Measurements from ENCODE around the gene ARPC1B. TPM values are rescaled to one million over a fixed set of nuclear protein-coding genes. Genes with fewer than 3 reads are reported as not detected.
A peak's percentile ranks its signal among the peaks of the same experiment; 100 is the strongest.

ARPC1B gene
- total and polyA plus RNA-seq, 2 of the 8 experiments (the other 6 are each of a cell fraction or from before 2014, with no cell fraction given) = 64.5 to 115 TPM

DNA sequence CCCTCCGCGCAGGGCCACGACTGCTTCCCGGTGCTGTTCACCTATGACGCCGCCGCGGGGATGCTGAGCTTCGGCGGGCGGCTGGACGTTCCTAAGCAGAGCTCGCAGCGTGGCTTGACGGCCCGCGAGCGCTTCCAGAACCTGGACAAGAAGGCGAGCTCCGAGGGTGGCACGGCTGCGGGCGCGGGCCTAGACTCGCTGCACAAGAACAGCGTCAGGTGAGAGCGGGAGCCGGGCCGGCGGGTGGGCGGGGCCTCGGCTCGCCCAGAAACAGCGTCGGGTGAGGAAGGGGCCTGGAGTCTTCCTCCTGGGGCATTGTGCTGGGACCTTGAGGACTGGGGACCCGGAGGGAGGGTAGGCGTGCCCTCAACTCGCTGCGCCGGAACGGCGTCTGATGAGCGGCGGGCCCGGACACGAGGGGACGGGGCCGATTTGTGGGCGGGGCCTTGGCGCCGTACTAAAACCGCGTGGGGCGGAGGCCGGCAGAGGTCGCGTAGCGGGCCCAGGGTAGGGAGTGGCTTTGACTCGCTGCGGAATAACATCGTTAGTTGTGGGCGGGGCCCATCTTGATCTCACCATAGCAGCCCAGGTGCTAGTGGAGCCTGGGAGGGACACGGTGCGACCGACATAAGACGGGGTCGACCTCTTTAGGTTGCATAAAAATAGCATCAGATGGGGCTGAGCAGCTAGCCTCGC lies 18.3 kb downstream of the ARPC1B start:
- Histone ChIP-seq H3K27ac (ENCODE audit: low read depth, low read length) (peak overlapping the region; percentile 78), H2BK20ac (ENCODE audit: low read length) (no peak overlapping the region), H3K79me1 (ENCODE audit: low read depth, low read length) (no peaks in the 10 kb centered on the region), H2BK5ac (ENCODE audit: low read depth, low read length) (peak overlapping the region; percentile 90), H2BK15ac (ENCODE audit: low read length) (no peak overlapping the region), H3K4me3 (ENCODE audit: extremely low read depth in 1 of 4, insufficient read depth in 2 of 4, low read depth in 3 of 4, low read length in 4 of 4) (peak overlapping the region; percentile 31 to 70 (median 62)), H2AFZ (ENCODE audit: low read length) (peak overlapping the region; percentile 18; the same call in 1 of the 2 replicates), H4K5ac (ENCODE audit: insufficient read length, low read depth, low read length) (peak overlapping the region; percentile 6), H3K23me2 (ENCODE audit: low read depth, low read length) (peaks cover 4% of the 10 kb centered on the region; the same call in 1 of the 2 replicates), H3K79me2 (ENCODE audit: control insufficient read depth in 1 of 2, insufficient read depth in 2 of 2, low read length in 2 of 2) (no peaks in the 10 kb centered on the region), H3K4ac (replicated peaks; ENCODE audit: insufficient read length, low read depth, low read length) (peak overlapping the region; percentile 41), H3K9ac (replicated peaks in 1 of 4; ENCODE audit: extremely low read depth in 1 of 4, low read depth in 3 of 4, low read length in 3 of 4) (peak overlapping the region in 2 of 4 experiments; percentile 61 to 62; a peak in 4 of 7 replicates), H2AK5ac (ENCODE audit: low read depth, low read length) (no peak overlapping the region), H3K18ac (ENCODE audit: extremely low read depth, low read length) (peak overlapping the region; percentile 85), H3K56ac (replicated peaks; ENCODE audit: insufficient read length, low read depth, low read length) (peak overlapping the region; percentile 82), H3K9me3 (ENCODE audit: insufficient read depth in 2 of 2, low read depth in 1 of 2, low read length in 1 of 2) (no peaks in the 10 kb centered on the region), H3K36me3 (ENCODE audit: control insufficient read depth in 2 of 4, insufficient read depth in 4 of 4, low read length in 3 of 4) (peaks cover 11 to 55% (median 28%) of the 10 kb centered on the region in 4 experiments), H2BK120ac (replicated peaks; ENCODE audit: low read depth, low read length) (no peak overlapping the region), H4K91ac (replicated peaks; ENCODE audit: insufficient read length, low read length) (peak overlapping the region; percentile 83), H3K4me2 (ENCODE audit: insufficient read depth in 1 of 2, low read depth in 2 of 2, low read length in 2 of 2) (peak overlapping the region; percentile 55 to 84), H2BK12ac (ENCODE audit: low read depth, low read length) (0 out of 2 replicates have a peak overlapping the region, but pooled peaks have one; percentile 27), H4K20me1 (replicated peaks in 1 of 2; ENCODE audit: control insufficient read depth in 1 of 2, insufficient read depth in 2 of 2, low read length in 2 of 2) (peaks cover 8 to 13% of the 10 kb centered on the region in 2 experiments), H4K8ac (ENCODE audit: extremely low read depth, insufficient read depth, low read length) (peak overlapping the region; percentile 81), H3K14ac (ENCODE audit: insufficient read length) (no peak overlapping the region), H3K4me1 (replicated peaks in 1 of 4; ENCODE audit: control insufficient read depth in 3 of 4, insufficient read depth in 4 of 4, low read length in 3 of 4) (peaks cover 2 to 12% (median 5%) of the 10 kb centered on the region in 4 experiments; a peak in 6 of 7 replicates), H3K27me3 (replicated peaks in 1 of 4; ENCODE audit: control insufficient read depth in 3 of 4, extremely low read depth in 1 of 4, insufficient read depth in 3 of 4, low read length in 3 of 4) (no peaks in the 10 kb centered on the region), H3K23ac (ENCODE audit: insufficient read length) (no peak overlapping the region)
- ChIA-PET POLR2A (ENCODE audit: partially characterized antibody) (interaction anchor here (0.9 to 7.9 kb wide), 17 partner anchors 10 to 224 kb away, joined by 3 to 150 read pairs (median 6); partner anchors contain the start of genes ARPC1B, BUD31, CPSF4 and PDAP1), CTCF (ENCODE audit: partially characterized antibody) (interaction anchor here (1.0 to 7.1 kb wide), 9 partner anchors 14 to 88 kb away, joined by 3 to 40 read pairs (median 5); partner anchors contain the start of gene BUD31)
- DNase-seq (ENCODE audit: low read depth in 1 of 2, low spot score in 2 of 2) (peak; percentile 61 to 91), FAIRE-seq (peak; percentile 24)
- 2% methylated on average over 53 of the region's 68 CpGs; no CpG with 5 or more reads in 1 of the 2 experiments for WGBS, 2 experiments (ENCODE audit: extremely low coverage in 1 of 2, insufficient coverage in 1 of 2, insufficient read length in 1 of 2, insufficient replicate concordance in 2 of 2, low coverage in 1 of 2, low lambda C conversion rate in 2 of 2, missing lambda C conversion rate in 1 of 2)
- TF ChIP-seq GTF2F1 (IDR thresholded peaks at IDR 0.05; ENCODE audit: borderline replicate concordance, low read depth, low read length) (no peak), PHF8 (conservative IDR thresholded peaks at IDR 0.05; ENCODE audit: low read depth, low read length) (0 out of 2 replicates have a peak, but pooled peaks have one; percentile 21), CTBP2 (IDR thresholded peaks at IDR 0.05; ENCODE audit: borderline replicate concordance, insufficient read depth, insufficient read length, low read length) (no peak), BACH1 (IDR thresholded peaks at IDR 0.05; ENCODE audit: low read length) (peak; percentile 28; the same call in 1 of the 2 replicates), TEAD4 (IDR thresholded peaks at IDR 0.05; ENCODE audit: low read depth, low read length) (no peak), JUN (IDR thresholded peaks at IDR 0.05; ENCODE audit: low read depth, low read length) (no peak), EZH2 (IDR thresholded peaks at IDR 0.05; ENCODE audit: low read depth, low read length, severe bottlenecking) (no peak)
- TF ChIP-seq, protein P1, sequence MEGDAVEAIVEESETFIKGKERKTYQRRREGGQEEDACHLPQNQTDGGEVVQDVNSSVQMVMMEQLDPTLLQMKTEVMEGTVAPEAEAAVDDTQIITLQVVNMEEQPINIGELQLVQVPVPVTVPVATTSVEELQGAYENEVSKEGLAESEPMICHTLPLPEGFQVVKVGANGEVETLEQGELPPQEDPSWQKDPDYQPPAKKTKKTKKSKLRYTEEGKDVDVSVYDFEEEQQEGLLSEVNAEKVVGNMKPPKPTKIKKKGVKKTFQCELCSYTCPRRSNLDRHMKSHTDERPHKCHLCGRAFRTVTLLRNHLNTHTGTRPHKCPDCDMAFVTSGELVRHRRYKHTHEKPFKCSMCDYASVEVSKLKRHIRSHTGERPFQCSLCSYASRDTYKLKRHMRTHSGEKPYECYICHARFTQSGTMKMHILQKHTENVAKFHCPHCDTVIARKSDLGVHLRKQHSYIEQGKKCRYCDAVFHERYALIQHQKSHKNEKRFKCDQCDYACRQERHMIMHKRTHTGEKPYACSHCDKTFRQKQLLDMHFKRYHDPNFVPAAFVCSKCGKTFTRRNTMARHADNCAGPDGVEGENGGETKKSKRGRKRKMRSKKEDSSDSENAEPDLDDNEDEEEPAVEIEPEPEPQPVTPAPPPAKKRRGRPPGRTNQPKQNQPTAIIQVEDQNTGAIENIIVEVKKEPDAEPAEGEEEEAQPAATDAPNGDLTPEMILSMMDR (IDR thresholded peaks at IDR 0.05; ENCODE audit: control extremely low read depth in 1 of 3, insufficient read depth in 1 of 3, low read depth in 1 of 3, low read length in 3 of 3) = no peak

Data from H1 (cell line).